Measurements from ENCODE around the gene OIP5. TPM values are rescaled to one million over a fixed set of nuclear protein-coding genes. Genes with fewer than 3 reads are reported as not detected.

Gene OIP5
- total RNA-seq, 1 donor from 2014 or later, result 2.7 TPM

DNA sequence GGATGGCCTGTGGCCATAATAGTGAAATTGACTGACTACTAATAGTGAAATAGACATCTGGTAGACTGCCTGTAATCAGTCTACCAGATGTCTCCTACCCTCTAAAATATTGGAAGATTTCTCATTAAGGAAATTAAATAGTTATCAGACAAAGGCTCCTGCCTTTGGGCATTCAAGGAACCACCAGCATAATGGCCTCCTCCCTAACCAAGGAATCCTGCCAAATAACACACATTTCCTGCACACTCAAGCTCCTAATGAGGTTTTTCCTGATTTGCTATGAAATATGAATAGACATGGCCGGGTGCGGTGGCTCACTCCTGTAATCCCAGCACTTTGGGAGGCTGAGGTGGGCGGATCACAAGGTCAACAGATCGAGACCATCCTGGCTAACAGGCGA lies 14.8 kb upstream of the OIP5 start:
- TF ChIP-seq, protein P1, sequence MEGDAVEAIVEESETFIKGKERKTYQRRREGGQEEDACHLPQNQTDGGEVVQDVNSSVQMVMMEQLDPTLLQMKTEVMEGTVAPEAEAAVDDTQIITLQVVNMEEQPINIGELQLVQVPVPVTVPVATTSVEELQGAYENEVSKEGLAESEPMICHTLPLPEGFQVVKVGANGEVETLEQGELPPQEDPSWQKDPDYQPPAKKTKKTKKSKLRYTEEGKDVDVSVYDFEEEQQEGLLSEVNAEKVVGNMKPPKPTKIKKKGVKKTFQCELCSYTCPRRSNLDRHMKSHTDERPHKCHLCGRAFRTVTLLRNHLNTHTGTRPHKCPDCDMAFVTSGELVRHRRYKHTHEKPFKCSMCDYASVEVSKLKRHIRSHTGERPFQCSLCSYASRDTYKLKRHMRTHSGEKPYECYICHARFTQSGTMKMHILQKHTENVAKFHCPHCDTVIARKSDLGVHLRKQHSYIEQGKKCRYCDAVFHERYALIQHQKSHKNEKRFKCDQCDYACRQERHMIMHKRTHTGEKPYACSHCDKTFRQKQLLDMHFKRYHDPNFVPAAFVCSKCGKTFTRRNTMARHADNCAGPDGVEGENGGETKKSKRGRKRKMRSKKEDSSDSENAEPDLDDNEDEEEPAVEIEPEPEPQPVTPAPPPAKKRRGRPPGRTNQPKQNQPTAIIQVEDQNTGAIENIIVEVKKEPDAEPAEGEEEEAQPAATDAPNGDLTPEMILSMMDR (IDR thresholded peaks at IDR 0.05; ENCODE audit: insufficient read depth, low read length, poor library complexity, severe bottlenecking), result no peak
- Histone ChIP-seq H3K36me3 (ENCODE audit: control insufficient read depth, insufficient read depth, low read length) (no peaks in the 10 kb centered on the region), H3K4me3 (ENCODE audit: low read depth, low read length) (no peak overlapping the region), H3K27me3 (ENCODE audit: control insufficient read depth, insufficient read depth, low read length) (no peaks in the 10 kb centered on the region)
- no peak for DNase-seq (ENCODE audit: low read depth)

DNA sequence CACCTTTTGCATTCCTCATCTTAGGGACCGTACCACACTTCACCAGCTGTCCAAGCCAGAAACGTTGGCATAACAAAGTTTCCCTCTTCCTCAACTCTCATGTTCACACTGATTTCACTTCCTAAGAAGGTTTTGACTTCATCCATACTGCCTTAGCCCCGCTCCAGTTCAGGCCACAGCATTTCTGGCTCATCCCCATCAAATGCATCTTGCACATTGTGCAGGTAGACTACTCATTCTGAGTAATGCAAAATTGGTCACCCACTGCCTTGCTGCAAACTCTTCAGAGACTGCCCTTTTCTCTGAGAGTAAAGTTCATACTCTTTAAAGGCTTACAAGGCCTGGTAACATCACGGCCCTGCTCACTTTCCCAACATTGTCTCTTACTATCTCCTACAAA lies 9.1 kb upstream of the OIP5 start:
- H3K36me3 ChIP-seq (ENCODE audit: control insufficient read depth, insufficient read depth, low read length), result no peaks in the 10 kb centered on the region

DNA sequence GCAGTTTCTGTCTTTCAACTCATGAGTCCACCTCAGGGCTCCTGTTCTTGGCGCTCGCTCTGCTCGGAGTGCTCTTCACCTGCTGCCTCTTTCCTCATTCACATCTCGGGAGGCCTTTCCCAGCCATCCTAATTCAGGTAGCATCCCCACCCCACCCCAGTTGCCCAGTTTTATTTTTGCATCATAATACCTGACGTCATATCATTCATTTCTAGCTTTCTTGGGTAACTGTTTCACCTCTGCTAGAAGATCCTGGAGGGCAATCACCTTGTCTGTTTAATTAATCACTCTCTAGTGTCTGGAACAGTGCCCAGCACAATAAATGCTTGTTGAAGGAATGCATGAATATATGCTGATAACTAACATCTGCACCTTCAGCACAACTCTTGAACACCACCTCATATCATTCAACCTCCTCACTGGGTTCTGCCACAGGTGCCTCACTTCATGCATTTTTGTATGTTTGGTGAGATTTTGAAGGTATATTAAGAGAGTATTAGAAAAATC lies 7.9 kb upstream of the OIP5 start:
- TF ChIP-seq, protein P1 (IDR thresholded peaks at IDR 0.05; ENCODE audit: insufficient read depth, low read length, poor library complexity, severe bottlenecking), result no peak
- no peak for DNase-seq (ENCODE audit: low read depth)
- H3K4me3 ChIP-seq (ENCODE audit: low read depth, low read length), result no peak overlapping the region
- no peaks in the 10 kb centered on the region for H3K36me3 ChIP-seq (ENCODE audit: control insufficient read depth, insufficient read depth, low read length)
- no peaks in the 10 kb centered on the region for H3K27me3 ChIP-seq (ENCODE audit: control insufficient read depth, insufficient read depth, low read length)

More for the DNA sequence above, 9.1 kb upstream of the OIP5 start:
- Histone ChIP-seq H3K4me3 (ENCODE audit: low read depth, low read length) (no peak overlapping the region), H3K27me3 (ENCODE audit: control insufficient read depth, insufficient read depth, low read length) (no peaks in the 10 kb centered on the region)
- TF ChIP-seq, protein P1 (IDR thresholded peaks at IDR 0.05; ENCODE audit: insufficient read depth, low read length, poor library complexity, severe bottlenecking), result no peak
- DNase-seq (ENCODE audit: low read depth), result no peak

DNA sequence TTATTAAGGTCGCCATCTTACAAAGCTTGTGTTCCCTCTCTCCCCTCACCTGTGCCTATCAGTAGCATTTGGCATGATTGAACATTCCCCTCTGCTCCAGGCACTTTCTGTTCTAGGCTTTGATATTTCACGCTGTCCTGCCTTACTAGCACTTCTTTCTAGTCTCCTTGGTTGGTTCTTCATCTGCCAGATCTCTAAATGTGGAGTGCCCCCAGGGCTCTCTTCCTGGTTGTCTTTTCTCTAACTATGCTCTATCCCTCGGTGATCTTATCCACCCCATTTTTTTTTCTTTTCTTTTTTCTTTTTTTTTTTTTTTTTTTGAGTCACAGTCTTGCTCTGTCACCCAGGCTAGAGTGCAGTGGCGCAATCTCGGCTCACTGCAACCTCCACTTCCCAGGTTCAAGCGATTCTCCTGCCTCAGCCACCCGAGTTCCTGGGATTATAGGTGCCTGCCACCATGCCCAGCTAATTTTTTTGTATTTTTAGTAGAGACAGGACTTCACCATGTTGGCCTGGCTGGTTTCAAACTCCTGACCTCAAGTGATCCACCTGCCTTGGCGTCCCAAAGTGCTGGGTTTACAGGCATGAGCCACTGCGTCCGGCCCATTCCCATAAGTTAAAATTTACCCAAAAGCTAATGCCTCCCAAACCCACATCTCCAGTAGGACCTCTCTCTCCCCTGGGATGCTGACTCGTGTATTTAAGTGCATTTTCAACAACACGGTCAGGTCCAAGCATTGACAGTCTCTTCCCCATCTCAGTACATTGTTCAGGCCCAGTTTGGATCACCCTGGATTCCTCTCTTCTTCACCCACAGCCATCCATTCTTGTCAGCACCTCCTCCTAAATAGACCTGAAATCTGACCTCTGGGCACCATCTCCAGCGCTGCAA lies 5.5 kb upstream of the OIP5 start:
- DNase-seq (ENCODE audit: low read depth), result no peak
- no peaks in the 10 kb centered on the region for H3K36me3 ChIP-seq (ENCODE audit: control insufficient read depth, insufficient read depth, low read length)
- TF ChIP-seq, protein P1 (IDR thresholded peaks at IDR 0.05; ENCODE audit: insufficient read depth, low read length, poor library complexity, severe bottlenecking), result no peak
- H3K27me3 ChIP-seq (ENCODE audit: control insufficient read depth, insufficient read depth, low read length), result no peaks in the 10 kb centered on the region
- H3K4me3 ChIP-seq (ENCODE audit: low read depth, low read length), result no peak overlapping the region

DNA sequence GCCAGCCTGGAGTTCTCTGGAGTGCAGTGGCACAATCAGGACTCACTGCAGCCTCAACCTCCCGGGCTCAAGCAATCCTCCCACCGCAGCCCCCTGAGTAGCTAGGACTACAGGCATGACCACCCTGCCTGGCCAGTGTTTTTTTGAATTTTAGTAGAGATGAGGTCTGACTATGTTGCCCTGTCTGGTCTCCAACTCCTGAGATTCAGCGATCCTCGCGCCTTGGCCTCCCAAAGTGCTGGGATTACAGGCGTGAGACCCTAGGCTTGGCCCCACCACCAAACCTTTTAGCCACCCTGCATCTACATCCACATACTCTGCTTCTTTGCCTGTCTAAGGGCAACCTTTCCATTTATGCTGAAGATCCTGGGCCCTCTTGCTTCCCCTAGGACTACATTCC lies 4.7 kb upstream of the OIP5 start:
- H3K27me3 ChIP-seq (ENCODE audit: control insufficient read depth, insufficient read depth, low read length), result no peaks in the 10 kb centered on the region
- no peak overlapping the region for H3K4me3 ChIP-seq (ENCODE audit: low read depth, low read length)
- TF ChIP-seq, protein P1 (IDR thresholded peaks at IDR 0.05; ENCODE audit: insufficient read depth, low read length, poor library complexity, severe bottlenecking), result no peak
- no peaks in the 10 kb centered on the region for H3K36me3 ChIP-seq (ENCODE audit: control insufficient read depth, insufficient read depth, low read length)
- DNase-seq (ENCODE audit: low read depth), result no peak
